ENCODE measurements around the gene DDX59.
"Not testable (repeated sequence)": the region's sequence is repeated elsewhere in the genome, so short reads cannot be mapped to it uniquely, and the experiment has no call there.

Gene DDX59

DNA sequence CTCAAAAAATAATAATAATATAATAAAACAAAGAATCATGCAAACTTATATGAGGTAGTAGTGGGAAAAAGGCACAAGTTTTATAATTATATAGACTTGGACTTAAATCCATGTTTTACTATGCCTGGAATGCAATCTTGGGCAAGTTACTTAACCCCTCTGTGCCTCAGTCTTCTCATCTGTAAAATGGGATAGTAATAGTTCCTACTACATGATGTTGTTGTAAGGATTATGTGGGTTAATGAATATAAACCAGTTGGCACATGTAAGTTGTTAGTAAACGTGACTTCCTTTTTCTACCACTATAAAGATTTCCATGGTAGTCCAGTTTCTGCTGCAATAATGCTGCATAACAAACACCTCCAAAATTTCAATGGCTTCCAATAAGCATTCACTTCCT lies 38.3 kb downstream of the DDX59 start:
- DNase-seq (ENCODE audit: insufficient read length, low spot score), result no peak
- FAIRE-seq, result no peak

- FAIRE-seq; DNase-seq (ENCODE audit: insufficient read length, low spot score): not testable (repeated sequence)
These were observed 39.2 kb downstream of the DDX59 start for GRCh38 chr1:200630515-200630899.

GRCh38 chr1:200629876-200630514 lies 39.7 kb downstream of the DDX59 start:
- DNase-seq (ENCODE audit: insufficient read length, low spot score), result no peak
- no peak for FAIRE-seq

DNA sequence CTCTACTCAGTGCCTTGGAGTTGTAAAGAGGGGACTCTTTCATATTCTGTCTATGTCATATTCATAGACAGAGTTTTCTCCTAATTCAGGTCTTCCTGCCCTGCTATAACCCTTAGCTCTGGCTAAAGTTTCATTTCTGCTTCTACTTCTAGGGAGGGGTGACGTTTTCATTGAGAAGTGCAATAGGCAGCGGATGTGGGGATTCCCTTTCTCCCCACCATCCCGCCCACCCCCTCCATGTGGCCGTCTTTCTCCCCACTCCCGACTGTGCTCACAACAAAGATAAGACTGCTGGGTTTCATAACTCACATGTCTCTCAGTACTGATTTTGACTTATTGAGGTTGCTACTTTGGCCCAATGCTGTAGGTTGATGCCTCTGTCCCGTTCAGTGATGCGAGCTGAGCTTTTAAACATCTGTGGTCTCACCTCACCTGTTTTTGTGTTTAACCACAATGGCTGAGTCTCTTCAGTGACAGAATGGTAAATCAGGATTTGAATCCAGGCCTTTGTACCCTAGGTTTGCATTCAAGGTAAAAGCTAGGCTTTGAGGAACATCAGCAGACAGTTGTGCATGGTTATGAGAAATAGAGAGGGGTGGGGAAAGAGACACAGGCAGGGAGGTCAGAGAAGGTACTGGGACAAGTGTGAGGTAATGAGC lies 41.4 kb downstream of the DDX59 start:
- DNase-seq (ENCODE audit: insufficient read length, low spot score) (no peak), FAIRE-seq (no peak)

DNA sequence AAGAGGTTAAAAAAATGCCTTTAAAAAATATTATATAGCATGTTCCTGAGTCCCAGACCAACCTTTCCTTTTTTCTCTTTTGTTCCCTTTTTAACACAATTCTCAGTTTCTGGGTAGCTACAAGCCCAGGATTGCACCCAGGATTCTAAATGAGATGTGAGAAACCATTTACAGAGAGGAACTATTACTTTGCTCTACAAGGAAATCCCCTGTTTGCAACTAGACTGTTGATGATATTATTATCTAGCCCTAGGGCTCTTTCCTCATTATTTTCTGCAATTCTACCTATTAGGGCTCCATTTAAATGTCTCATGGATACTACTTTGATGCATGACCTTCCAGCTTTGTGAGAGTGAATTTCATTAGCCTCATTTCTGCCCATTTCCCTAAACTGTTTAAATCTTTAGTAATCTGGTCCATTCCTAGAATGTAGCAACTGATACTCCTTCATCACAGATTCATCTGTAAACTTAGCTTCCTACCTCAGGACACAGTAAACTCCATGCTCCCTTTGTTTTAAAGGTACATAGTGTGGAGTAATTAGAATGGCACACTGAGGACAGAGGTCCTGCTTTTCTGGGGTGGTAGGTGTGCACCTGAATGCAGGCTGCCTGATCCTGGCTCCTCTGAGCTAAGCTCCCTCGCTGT lies 42.0 kb downstream of the DDX59 start:
- no peak for DNase-seq (ENCODE audit: insufficient read length, low spot score)
- no peak for FAIRE-seq

- FAIRE-seq (no peak), DNase-seq (ENCODE audit: insufficient read length, low spot score) (no peak)
These were observed 42.7 kb downstream of the DDX59 start for GRCh38 chr1:200626853-200627534.

DNA sequence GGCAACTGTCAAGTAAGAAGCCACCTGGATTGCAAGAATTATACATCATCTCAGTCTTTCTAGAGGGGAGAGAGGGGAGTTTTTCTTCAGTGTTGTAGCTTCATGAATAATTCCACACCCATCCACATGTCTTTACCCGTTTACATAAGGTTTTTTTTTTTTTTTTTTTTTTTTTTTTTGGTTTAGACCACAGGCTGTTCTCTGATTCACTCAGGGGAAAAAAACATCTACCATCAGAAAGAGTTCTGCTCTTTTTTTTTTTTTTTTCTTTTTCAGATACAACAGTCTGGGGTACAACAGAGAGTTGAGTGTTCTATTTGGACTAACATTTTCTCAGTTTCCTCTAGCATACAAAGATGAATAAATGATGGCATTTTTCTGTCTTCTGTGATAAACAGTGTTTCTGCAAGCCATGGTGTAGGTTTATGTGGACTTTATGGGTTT lies 44.3 kb downstream of the DDX59 start:
- DNase-seq (ENCODE audit: insufficient read length, low spot score), result peak; percentile 21
- FAIRE-seq, result no peak

- FAIRE-seq (no peak), DNase-seq (ENCODE audit: insufficient read length, low spot score) (no peak)
These were observed 44.9 kb downstream of the DDX59 start for GRCh38 chr1:200624679-200625335.

GRCh38 chr1:200620273-200621131 lies 49.2 kb downstream of the DDX59 start, which contains the start of gene KIF14:
KIF14 (minus strand) TSS chr1:200620751; CDS start chr1:200618723, 2,028 bp downstream.
- peak; percentile 97 for DNase-seq (ENCODE audit: insufficient read length, low spot score)
- peak; percentile 48 for FAIRE-seq

GRCh38 chr1:200619894-200620272 lies 49.8 kb downstream of the DDX59 start:
- DNase-seq (ENCODE audit: insufficient read length, low spot score) (no peak), FAIRE-seq (no peak)

GRCh38 chr1:200610846-200611245 lies 58.9 kb downstream of the DDX59 start:
- DNase-seq (ENCODE audit: insufficient read length, low spot score) (no peak), FAIRE-seq (no peak)

- DNase-seq (ENCODE audit: insufficient read length, low spot score) (no peak), FAIRE-seq (no peak)
These were observed 67.1 kb downstream of the DDX59 start for GRCh38 chr1:200602632-200603031.
